GM21526 (cell line): ENCODE measurements around the gene ESYT3.
"Not testable (repeated sequence)": the region's sequence is repeated elsewhere in the genome, so short reads cannot be mapped to it uniquely, and the experiment has no call there.

Experiments used
- ATAC-seq: cut with Tn5 transposase; IDR thresholded peaks from one replicate; pipeline ENCODE4 v1.9.1; 2021; ENCODE audit warnings: moderate library complexity; ENCODE audit not compliant: unreplicated experiment, low FRiP score

The ESYT3 gene

DNA sequence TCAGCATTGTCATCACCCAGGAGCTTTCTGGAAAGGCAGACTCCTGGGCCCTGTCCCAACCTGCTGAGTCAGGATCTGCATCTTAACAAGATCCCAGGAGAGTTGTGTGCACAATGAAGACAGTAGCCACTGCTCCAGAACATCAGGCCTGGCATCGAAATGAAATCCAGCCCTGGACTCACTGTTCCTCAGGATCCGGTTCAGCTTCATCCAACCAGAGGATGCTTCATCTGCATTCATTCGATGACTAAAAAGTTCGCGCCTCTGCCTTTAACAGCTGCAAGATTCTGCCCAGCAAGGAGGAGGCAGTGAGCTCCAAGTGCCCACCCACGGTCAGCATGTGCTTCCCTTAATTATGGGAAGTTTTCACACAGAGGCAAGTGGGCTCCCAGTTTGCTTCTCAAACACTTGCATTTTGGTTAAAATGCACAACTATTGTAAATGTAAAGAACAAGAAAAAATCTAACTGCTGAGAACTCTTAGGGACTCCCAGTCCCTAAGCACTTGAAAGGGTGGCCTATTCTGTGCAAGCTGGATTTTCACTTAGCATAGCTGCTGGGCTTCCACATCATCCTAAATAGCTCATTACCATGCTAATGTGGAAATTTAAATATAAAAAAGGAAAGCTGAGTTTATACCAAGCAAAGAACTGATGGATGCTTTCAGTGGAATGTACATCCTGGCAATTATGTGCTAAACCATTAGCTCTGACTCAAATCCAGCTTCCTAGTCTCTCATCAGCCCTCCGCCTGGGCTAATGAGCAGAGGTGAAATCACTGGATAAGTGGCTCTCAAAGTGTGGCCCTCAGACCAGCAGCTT, 25.5 kb upstream of the ESYT3 start:
- no peak for ATAC-seq

DNA sequence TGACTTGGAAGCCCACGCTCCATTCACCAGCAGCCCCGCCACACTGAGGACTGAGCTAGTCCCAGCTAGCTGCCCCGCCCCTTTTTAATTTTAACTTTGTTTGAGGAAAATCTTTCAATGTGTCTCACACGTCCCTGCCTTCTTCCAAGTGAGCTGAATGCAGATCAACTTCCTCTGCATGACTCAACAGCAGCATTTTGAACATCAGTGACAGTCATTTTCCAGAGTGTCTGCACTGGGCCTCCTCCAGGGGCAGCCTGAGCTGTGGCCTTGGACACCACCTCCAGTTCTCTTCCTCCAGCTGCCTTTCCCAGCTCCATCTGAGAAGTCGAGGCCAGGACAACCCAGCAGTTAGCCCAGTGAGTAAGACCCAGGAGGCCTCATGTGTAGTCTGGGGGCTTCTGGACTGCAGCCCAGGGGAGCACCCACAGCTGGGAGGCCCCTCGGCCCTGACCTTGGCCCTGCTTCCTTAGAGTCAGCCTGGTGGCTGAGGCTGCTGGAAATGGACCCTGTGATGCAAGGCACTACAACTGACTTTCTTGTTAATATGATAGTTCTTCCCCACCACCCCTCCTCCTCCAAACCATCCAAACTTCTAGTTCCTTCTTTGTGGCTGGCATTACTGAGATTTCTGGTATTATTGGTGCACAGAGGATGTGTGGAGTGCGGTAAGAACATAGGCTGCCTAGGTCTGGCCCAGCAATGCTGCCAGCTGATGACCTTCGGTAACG, 21.4 kb upstream of the ESYT3 start:
- no peak for ATAC-seq

DNA sequence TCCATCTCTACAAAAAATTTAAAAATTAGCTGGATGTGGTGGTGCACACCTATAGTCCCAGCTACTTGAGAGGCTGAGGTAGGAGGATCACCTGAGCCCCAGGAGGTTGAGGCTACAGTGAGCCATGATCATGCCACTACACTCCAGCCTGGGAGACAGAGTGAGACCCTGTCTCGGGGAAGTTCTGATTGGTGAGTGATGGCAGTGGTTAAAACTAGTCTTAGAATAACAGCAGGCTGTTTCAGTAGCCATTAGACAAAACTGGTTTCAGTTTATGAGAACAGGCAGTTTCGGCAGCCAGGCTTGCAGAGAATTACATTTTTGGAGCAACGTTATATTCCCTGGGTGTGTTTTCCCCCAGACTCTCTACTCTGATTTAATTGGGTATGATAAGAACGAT, 18.2 kb upstream of the ESYT3 start:
- not testable (repeated sequence) for ATAC-seq

DNA sequence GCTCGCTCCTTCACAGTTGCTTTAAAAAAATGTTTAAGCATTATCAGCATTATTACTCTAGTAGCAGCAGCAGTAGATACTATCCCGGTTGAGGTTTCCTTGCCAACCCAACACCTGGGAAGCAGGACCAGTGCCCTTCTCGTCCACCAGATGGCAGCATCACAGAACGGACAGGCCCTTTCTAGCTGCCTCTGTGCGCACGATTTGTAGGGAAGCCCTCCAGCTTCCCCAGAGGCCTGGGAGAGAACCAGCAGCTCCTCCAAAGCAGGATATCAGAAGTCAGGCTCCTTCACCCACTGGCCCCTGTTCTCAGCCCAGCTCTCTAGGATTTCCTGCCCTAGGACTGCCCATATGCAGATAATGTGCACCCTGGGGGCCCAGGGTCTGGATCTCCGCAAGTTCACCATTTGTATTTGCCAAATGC, 16.8 kb upstream of the ESYT3 start:
- peak; percentile 66 for ATAC-seq

DNA sequence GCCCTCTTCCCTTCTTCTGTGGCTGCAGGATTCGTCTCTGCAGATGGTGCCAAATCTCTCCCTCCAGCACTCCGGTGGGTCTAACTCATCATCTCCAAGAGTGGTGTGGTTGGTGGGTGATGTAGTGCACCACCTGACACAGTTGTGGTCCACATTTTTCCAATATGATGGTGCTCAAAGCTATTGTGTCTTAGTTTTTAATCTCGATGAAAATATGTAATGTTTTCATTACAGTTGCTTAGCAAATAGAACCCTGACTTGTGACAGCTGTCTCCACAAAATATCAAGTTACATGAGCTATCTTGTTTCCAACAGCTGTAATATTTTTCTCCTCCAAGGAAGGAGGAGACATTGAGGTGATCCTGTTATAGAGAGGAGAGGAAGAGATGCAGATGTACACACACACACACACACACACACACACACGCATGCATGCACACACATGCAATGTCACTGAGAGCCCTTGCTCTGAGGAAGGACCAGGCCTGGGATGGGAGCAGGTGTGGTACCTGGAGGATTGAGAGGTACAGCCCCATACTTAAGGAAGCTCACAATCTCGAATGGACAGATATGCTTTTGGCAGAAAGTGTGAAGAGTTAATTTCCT, 15.7 kb upstream of the ESYT3 start:
- no peak for ATAC-seq

DNA sequence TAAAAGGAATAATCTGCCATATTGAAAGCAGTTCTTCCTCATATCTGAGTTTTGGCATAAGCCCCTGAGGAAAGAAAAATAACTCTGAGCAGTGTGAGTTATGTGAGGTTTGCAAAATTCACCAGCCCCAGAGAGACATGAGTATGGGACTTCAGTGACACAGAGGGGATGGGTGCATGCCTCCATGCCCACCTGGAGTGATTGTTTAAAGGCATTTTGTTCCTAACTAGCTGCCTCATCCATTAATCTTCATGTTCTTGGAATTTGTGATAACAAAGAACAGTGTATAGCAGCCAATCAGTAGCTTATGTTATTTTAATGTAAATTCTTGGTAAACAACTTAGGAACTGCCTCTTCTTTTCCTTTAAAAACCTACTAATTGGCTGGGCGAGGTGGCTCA, 11.1 kb upstream of the ESYT3 start:
- no peak for ATAC-seq

DNA sequence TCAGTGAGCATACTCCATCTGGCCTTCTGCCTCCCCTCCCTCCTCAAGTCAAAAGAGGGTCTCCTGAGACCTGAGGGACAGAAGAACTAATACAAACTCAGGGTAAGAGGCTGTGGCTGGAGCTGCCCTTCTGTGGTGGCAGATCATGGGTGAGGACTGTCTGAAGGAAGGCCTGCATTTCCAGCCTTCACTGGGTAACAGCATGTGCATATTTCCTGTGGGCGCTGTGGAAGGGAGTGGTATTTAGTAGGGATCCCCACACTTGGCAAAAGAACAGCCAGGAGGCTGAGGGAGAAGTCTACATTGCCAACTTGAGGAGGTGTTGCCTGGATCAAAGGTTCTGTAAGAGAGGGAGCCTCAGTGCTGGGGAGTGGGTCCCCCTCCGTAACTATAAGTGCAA, 10.1 kb upstream of the ESYT3 start:
- ATAC-seq = no peak

DNA sequence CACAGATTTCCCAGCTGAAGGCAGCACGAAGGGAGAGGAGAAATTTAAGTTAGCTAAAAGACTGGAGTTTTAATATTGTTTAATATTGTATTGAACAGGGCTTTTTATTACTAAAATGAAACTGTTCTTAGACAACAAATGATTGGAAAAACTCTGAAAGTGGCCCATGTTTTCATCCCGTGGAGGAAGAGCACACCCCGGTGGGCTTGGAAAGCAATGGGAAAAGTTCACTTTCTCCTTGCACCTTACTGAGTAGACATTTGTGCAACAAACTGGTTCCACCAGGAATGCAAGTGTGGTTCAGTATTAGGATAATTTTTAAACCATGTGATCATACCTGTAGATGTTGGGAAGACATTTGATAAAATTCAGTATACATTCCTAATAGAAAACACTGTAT, 8.2 kb upstream of the ESYT3 start:
- no peak for ATAC-seq

DNA sequence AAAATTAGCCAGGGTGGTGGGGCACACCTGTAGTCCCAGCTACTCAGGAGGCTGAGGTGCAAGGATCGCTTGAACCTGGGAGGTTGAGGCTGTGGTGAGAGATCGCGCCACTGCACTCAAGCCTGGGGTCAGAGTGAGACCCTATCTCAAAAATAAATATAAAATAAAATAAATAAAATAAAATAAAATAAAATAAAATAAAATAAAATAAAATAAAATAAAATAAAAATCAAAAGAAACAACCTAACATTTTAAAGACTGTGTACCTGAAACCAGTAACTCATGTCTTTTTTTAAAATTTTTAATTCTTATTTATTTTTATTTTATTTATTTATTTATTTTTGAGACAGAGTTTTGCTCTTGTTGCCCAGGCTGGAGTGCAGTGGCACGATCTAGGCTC, 7.7 kb upstream of the ESYT3 start:
- not testable (repeated sequence) for ATAC-seq

DNA sequence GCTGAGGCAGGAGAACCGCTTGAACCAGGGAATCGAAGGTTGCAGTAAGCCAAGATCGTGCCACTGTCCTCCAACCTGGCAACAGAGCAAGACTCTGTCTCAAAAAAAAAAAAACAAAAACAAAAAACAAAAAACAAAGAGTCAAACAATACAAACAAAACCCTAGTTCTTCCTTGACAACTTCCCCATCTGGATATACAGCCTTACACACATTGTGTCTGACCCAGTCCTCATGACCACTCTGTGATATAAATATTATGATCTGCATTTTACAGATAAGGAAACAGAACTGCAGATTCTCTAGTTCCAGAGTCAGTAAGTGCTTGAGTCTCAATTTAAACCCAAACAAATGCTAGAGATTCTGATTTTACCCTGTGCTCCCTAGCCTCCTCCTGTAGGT, 4.8 kb upstream of the ESYT3 start:
- no peak for ATAC-seq

DNA sequence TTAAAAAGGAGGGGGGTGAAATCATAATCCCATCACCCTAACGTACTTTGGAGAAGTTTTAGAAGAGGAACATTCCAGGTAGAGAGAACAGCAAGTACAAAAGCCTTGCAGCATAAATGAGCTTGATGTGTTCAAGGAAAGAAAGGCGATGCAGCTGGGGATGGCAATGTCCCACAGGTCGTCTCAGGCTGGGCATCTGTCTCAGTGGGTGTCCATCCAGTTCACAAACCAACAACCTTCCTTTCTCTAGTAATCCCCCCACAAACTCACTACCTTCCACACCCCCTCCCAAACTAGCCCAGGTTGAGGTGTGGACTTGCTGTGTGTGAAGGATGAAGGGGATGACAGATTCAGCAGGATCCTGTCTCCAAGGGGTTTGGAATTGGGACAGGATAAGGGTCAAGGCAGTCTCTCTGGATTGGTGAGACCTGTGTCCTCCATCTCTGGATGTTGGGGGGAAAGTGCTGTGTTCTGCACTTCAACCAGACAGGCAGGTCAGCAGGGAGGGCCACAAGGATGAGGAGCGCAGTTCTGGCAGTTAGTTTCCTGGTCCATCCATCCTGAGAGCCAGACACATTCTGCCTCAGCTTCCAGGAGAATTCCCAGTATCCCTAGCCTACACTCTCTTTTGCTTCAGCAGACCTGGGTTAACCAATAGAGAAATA, 1.7 kb upstream of the ESYT3 start:
- no peak for ATAC-seq

DNA sequence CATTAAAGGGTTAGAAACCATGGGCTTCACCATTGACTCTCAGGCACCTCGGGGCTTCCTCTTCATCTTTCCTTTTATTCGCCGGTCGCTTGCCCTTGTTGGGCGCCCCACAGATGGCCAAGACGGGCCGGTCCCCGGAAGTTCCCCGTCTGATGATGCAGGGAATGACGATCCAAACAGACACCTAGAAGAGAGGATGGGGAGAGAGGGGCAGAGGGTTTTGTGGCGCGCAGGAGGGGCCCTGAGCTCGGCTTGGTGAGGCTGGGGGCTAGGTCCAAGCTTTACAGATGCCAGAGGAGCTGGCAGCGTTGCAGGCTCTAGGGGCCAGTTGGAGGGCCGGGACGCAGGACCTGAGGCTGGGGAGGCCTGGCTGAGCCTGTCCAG, 532 bp upstream of the ESYT3 start:
- no peak for ATAC-seq

DNA sequence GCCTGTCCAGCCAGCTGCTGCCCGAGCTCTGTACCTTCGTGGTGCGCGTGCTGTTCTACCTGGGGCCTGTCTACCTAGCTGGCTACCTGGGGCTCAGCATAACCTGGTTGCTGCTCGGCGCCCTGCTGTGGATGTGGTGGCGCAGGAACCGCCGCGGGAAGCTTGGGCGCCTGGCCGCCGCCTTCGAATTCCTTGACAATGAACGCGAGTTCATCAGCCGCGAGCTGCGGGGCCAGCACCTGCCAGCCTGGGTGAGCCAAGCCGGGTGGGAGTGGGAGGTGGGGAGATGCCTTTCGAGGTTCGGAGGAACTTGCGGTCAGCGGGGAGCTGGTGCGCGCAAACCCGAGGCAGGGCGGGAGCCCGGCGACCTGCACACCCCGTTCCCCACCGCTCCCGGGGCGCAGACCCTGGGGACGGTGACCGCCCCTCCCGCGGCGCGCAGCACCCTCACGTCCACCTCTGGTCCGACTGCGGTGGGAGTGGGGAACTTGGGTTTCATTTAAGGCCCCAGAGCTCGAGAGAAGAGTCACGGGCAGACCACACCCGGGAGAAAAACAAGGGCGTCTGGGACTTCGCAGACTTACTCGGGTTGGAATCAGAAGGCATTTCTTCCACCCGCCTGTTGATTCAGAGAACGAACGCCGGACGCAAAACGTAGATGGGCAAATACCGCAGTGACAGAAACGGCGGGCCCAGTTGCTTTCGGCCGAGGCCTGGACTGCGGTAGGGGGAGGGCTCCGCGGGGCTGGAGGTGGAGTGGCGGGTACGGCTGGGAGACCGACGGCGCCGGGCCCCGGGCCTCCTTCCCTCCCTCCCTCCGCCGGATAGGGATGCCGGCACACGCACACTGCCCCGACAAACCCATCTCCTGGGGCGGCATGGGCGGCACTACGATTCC, 708 bp downstream of the ESYT3 start:
- ATAC-seq = no peak

DNA sequence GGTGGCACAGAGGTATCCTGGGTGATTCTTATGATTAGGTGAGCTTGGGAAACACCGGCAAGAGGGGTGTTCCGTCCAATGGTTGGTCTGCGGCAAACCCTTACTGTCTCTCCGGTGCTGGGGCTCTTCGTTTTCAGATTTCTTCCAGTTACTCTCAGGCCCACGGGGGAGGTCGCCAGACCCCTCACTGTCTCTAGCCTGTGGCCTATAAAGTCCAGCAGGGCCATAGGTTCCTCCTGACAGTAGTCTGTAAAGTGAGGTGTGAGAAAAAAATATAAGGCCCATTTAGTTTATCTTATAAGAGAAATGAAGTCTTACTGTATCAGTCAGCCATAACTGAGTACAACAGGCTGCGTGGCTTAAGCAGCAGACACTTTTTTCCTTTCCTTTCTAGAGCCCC, 1.4 kb downstream of the ESYT3 start:
- no peak for ATAC-seq

DNA sequence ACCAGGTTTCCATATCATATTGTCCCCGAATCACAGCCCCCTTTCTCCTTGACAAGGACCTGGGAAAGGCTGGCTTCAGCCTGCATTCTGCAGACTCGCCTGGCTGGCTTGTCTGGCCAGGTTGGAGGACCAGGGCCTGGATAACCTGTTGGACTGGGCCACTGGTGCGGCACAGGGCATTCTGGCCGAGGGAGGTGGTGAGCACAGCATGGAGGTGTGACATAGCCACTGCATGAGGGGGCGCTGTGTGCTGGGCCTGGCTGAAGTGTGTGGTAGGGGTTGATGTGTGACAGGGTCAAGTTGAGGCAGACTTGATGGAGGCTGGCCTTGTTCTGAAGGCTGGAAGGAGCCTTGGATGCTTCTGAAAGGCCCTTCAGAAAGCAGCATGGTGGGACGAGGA, 2.9 kb downstream of the ESYT3 start:
- no peak for ATAC-seq

DNA sequence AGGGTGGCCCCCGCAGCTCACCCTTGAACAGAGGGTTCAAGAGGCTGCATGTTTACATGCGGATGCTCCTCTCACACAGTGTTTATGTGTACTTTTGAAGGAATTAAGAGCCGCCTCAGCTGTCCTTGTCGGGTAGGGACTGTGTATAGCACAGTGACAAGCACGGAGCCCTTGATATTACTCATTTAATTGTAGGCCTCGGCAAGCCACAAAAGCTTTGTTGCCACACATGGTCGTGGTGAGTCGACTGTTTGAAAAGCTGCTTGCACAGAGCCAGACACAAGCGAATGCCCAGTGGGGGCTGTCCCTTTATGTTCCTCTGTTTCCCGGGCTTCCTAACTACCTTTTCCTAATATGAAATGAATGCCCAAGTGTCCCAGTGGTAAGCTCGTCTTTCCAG, 4.5 kb downstream of the ESYT3 start:
- no peak for ATAC-seq

DNA sequence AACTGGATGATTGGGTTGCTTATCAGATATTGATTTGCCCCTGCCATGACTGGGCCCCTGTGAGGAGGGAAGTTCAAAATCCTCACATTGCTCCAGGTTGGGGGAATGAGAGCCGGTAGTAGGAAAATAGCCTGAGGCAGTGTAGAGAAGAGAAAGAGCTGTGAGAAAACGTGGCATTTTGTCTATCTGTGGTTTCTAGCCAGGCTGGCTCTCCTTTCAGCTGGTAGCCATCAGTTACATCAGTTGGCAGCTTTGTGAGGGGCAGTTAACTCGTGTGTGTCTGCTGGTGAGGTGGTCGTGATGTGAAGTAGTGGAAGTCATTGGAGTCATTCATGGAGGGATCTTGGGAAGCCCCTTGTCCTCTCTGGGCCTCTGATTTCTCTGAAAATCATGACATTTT, 5.2 kb downstream of the ESYT3 start:
- no peak for ATAC-seq

DNA sequence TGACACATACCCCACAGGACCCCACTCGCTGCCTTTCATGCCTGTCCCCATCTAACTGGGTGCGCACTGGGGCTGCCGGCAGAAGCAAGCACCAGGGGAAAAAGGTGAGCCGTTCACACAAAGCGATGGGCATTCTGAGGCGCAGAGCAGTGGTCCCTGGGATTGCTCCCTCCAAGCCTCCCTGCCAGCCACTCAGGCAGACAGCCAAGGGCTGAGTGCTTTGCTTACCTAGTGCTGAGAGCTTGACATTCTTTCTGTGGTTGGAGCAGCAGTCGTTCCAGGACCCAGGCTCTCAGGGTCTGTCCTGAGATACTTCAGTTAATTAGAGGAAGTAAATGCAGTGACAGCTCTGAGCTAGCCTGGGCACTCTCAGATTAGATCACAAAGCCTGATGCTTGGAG, 5.7 kb downstream of the ESYT3 start:
- ATAC-seq = no peak

DNA sequence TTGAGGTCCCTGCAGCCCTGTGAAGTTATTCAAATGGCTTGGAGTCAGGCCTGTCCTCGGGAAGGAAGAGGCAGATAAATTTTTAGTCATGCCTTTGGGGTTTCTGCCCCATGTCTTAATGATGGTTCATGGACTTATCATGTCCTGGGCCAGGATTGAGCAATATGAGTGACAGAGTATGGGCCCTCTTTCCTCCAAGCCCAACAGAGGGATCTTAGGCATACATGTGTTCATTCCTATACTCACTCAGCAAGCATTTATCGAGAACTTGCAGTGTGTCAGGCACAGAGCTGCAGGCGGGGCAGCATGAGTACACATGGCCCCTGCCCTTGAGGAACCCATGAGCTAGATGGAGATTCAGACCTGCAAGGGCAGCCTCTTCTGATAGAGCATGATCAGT, 6.2 kb downstream of the ESYT3 start:
- no peak for ATAC-seq

DNA sequence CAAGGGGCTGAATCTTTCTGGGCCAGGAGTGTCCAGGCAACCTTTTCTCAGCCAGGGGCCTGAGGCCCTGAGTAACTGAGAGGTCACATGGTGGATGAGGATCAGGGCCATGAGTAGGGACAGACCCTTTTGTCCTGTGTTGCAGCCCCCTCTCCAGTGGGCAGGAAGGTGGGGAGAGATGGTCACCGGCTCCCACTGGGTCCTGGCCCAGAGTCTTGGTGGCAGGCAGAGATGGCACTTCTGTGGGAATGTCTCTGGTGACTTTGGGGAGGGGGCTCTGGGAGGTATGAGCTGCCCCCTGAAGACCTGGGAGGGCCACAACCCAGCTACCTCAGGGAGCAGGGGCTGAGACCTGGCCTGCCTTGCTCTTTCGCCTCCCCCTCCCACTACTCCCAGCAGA, 6.8 kb downstream of the ESYT3 start:
- ATAC-seq = no peak
